Natural killer cell (primary cell): ENCODE measurements around the gene DIAPH1. TPM values are rescaled to one million over a fixed set of nuclear protein-coding genes. Genes with fewer than 3 reads are reported as not detected.

Source experiments
- ATAC-seq, 3 donors: fragments of 150-1000 bp in 2 of 3; fragments of 200-7000 bp in 1 of 3; cut with Tn5 transposase; 1 replicate in 1 of 3; 2 replicates in 2 of 3; pipeline ENCODE4 v1.10.0; 2021; ENCODE audit warnings: mild to moderate bottlenecking in 2 of 3, moderate library complexity in 2 of 3
- DNase-seq, 2 donors: peaks; one replicate each; pipeline versions ENCODE4 v3.0.0 to v3.0.0-alpha.2; 2013 to 2021; ENCODE audit warnings: mixed read lengths in 1 of 2
- H3K27ac ChIP-seq: one replicate; pipeline ENCODE4 v1.5.1; 2013; ENCODE audit warnings: mild to moderate bottlenecking, low read length
- H3K27me3 ChIP-seq: one replicate; pipeline ENCODE4 v1.6.1; 2013; ENCODE audit warnings: low read length; ENCODE audit not compliant: control insufficient read depth, insufficient read depth
- H3K36me3 ChIP-seq: one replicate; pipeline ENCODE4 v1.6.1; 2013; ENCODE audit warnings: low read length; ENCODE audit not compliant: control insufficient read depth, insufficient read depth
- H3K4me1 ChIP-seq: one replicate; pipeline ENCODE4 v1.6.1; 2013; ENCODE audit warnings: low read length; ENCODE audit not compliant: control insufficient read depth, insufficient read depth
- H3K4me3 ChIP-seq: one replicate; pipeline ENCODE4 v1.5.1; 2013; ENCODE audit warnings: low read length
- H3K9me3 ChIP-seq: one replicate; pipeline ENCODE4 v1.6.1; 2013; ENCODE audit warnings: low read length; ENCODE audit not compliant: control insufficient read depth, insufficient read depth
- H3K27ac Mint-ChIP-seq, 2 donors: one replicate each; pipeline ENCODE4 v1.8.0; 2022; ENCODE audit warnings: mild to moderate bottlenecking in 2 of 2, mixed read lengths in 2 of 2, moderate library complexity in 1 of 2
- H3K27me3 Mint-ChIP-seq, 2 donors: one replicate each; pipeline ENCODE4 v1.8.0; 2022; ENCODE audit warnings: low read depth in 2 of 2, mixed read lengths in 2 of 2
- H3K36me3 Mint-ChIP-seq: one replicate; pipeline ENCODE4 v1.8.0; 2022; ENCODE audit warnings: mixed read lengths
- H3K4me1 Mint-ChIP-seq, 2 donors: one replicate each; pipeline ENCODE4 v1.8.0; 2022; ENCODE audit warnings: mixed read lengths in 2 of 2
- H3K4me3 Mint-ChIP-seq: one replicate; pipeline ENCODE4 v1.8.0; 2022; ENCODE audit warnings: mild to moderate bottlenecking, moderate library complexity, mixed read lengths
- H3K9me3 Mint-ChIP-seq, 2 donors: one replicate each; pipeline ENCODE4 v1.8.0; 2022; ENCODE audit warnings: mixed read lengths in 2 of 2
- CTCF ChIP-seq: fragments of 200-600 bp; IDR thresholded peaks from one replicate; pipeline ENCODE4 v1.8.0; 2022; ENCODE audit warnings: antibody characterized with exemption
- WGBS: methylation state at CpG from one replicate; pipeline ENCODE4 v1.1.7; 2013; ENCODE audit warnings: missing lambda C conversion rate; ENCODE audit not compliant: insufficient coverage; 5-methylcytosine and 5-hydroxymethylcytosine counted together
- intact Hi-C: fragments of 100-400 bp; cut with micrococcal nuclease; formaldehyde crosslinking; loops from one replicate; pipeline ENCODE4 v1.14.2; 2022
- total RNA-seq, 4 donors: library from RNA; stranded (reverse); fragments of 120-200 nt in 1 of 4; gene quantifications; one replicate each; pipeline versions ENCODE4 v1.2.3 to v1.2.4, GENCODE V29; 2013 to 2022

The DIAPH1 gene
- total RNA-seq, 3 donors from 2014 or later (not counting 1 experiment from before 2014, with no cell fraction given) = 410 to 456 (median 419) TPM

GRCh38 chr5:141543053-141543452 is 75.7 kb downstream of the DIAPH1 start:
- Mint-ChIP-seq H3K4me3 (no peak overlapping the region), H3K4me1 (peaks cover 32 to 48% of the 10 kb centered on the region in 2 donors), H3K36me3 (peaks cover 14% of the 10 kb centered on the region), H3K27me3 (no peaks in the 10 kb centered on the region), H3K27ac (peak overlapping the region; percentile 36 to 67), H3K9me3 (peaks cover 2 to 6% of the 10 kb centered on the region in 2 donors)
- no peak for DNase-seq
- 86% methylated on average over 1 of the region's 2 CpGs for WGBS
- H3K4me1 ChIP-seq = no peaks in the 10 kb centered on the region
- peaks cover 36% of the 10 kb centered on the region for H3K36me3 ChIP-seq
- TF ChIP-seq CTCF = no peak
- H3K4me3 ChIP-seq = no peak overlapping the region
- H3K9me3 ChIP-seq = peaks cover 4% of the 10 kb centered on the region
- H3K27me3 ChIP-seq = no peaks in the 10 kb centered on the region
- intact Hi-C loops = no loop called here
- ATAC-seq = no peak
- no peak overlapping the region for H3K27ac ChIP-seq

- intact Hi-C loops = no loop called here
- peaks cover 7% of the 10 kb centered on the region for H3K36me3 Mint-ChIP-seq
- no peak for ATAC-seq
- H3K27ac ChIP-seq = no peak overlapping the region
- no peaks in the 10 kb centered on the region for H3K4me1 ChIP-seq
- H3K27ac Mint-ChIP-seq = peak overlapping the region; percentile 61 to 69
- 100% methylated on average over 2 of the region's 4 CpGs for WGBS
- TF ChIP-seq CTCF = no peak
- DNase-seq = no peak
- H3K36me3 ChIP-seq = peaks cover 62% of the 10 kb centered on the region
- H3K4me1 Mint-ChIP-seq = peaks cover 17 to 21% of the 10 kb centered on the region in 2 donors
- H3K9me3 ChIP-seq = no peaks in the 10 kb centered on the region
- H3K4me3 ChIP-seq = no peak overlapping the region
- H3K27me3 ChIP-seq = no peaks in the 10 kb centered on the region
- H3K9me3 Mint-ChIP-seq = no peaks in the 10 kb centered on the region
- no peaks in the 10 kb centered on the region for H3K27me3 Mint-ChIP-seq
- no peak overlapping the region for H3K4me3 Mint-ChIP-seq
Measured at GRCh38 chr5:141534492-141535213, 84.1 kb downstream of the DIAPH1 start.

GRCh38 chr5:141533897-141534296 is 84.9 kb downstream of the DIAPH1 start:
- H3K4me3 Mint-ChIP-seq = no peak overlapping the region
- ATAC-seq (no peak), DNase-seq (no peak)
- peaks cover 16% of the 10 kb centered on the region in 2 donors for H3K4me1 Mint-ChIP-seq
- H3K4me1 ChIP-seq = no peaks in the 10 kb centered on the region
- WGBS = 80% methylated on average over 1 of the region's 1 CpG
- no peaks in the 10 kb centered on the region for H3K27me3 Mint-ChIP-seq
- no peaks in the 10 kb centered on the region for H3K27me3 ChIP-seq
- no peak for TF ChIP-seq CTCF
- no peak overlapping the region for H3K27ac ChIP-seq
- H3K4me3 ChIP-seq = no peak overlapping the region
- peaks cover 66% of the 10 kb centered on the region for H3K36me3 ChIP-seq
- H3K27ac Mint-ChIP-seq = peak overlapping the region in 1 of 2 donors; percentile 57
- peaks cover 10% of the 10 kb centered on the region for H3K36me3 Mint-ChIP-seq
- intact Hi-C loops = no loop called here
- H3K9me3 Mint-ChIP-seq = no peaks in the 10 kb centered on the region
- no peaks in the 10 kb centered on the region for H3K9me3 ChIP-seq

- H3K9me3 Mint-ChIP-seq = no peaks in the 10 kb centered on the region
- Histone ChIP-seq H3K27me3 (no peaks in the 10 kb centered on the region), H3K36me3 (peaks cover 77% of the 10 kb centered on the region), H3K9me3 (no peaks in the 10 kb centered on the region), H3K4me1 (no peaks in the 10 kb centered on the region), H3K4me3 (no peak overlapping the region), H3K27ac (no peak overlapping the region)
- 100% methylated on average over 1 of the region's 1 CpG for WGBS
- ATAC-seq = no peak
- H3K27me3 Mint-ChIP-seq = no peaks in the 10 kb centered on the region
- H3K4me1 Mint-ChIP-seq = peaks cover 16% of the 10 kb centered on the region in 2 donors
- no peak overlapping the region for H3K27ac Mint-ChIP-seq
- no peak for DNase-seq
- intact Hi-C loops = no loop called here
- no peak overlapping the region for H3K4me3 Mint-ChIP-seq
- H3K36me3 Mint-ChIP-seq = peaks cover 16% of the 10 kb centered on the region
- no peak for TF ChIP-seq CTCF
Measured at GRCh38 chr5:141532726-141533125, 86.1 kb downstream of the DIAPH1 start.
